Measurements from ENCODE around the gene CMIP.

GRCh38 chr16:81432937-81433557 lies 11.6 kb upstream of the CMIP start:
- TF ChIP-seq CTCF (conservative IDR thresholded peaks at IDR 0.05; ENCODE audit: low read depth, low read length) (no peak), EZH2phosphoT487 (IDR thresholded peaks at IDR 0.05; ENCODE audit: borderline replicate concordance, low read length) (no peak)
